Ascending aorta (tissue), 2 donors: Measurements from ENCODE around the gene DHX35. TPM values are rescaled to one million over a fixed set of nuclear protein-coding genes. Genes with fewer than 3 reads are reported as not detected.

Experiments
- DNase-seq, 2 donors: peaks; one replicate each; pipeline ENCODE4 v3.0.0-alpha.2; 2019; ENCODE audit warnings: low spot score in 2 of 2
- H3K27ac ChIP-seq, 2 donors: fragments of 200-600 bp; sonication (generic); one replicate each; pipeline ENCODE4 v1.5.1; 2016 to 2017; ENCODE audit warnings: mild to moderate bottlenecking in 1 of 2
- H3K27me3 ChIP-seq: fragments of 200-600 bp; sonication (generic); one replicate; pipeline ENCODE4 v1.5.1; 2017
- H3K36me3 ChIP-seq, 2 donors: fragments of 200-600 bp; sonication (generic); one replicate each; pipeline ENCODE4 v1.5.1; 2016
- H3K4me1 ChIP-seq, 2 donors: fragments of 200-600 bp; sonication (generic); one replicate each; pipeline ENCODE4 v1.5.1; 2016 to 2017; ENCODE audit warnings: mild to moderate bottlenecking in 1 of 2
- H3K4me3 ChIP-seq, 2 donors: fragments of 200-600 bp; sonication (generic); one replicate each; pipeline ENCODE4 v1.5.1; 2016 to 2017; ENCODE audit warnings: mild to moderate bottlenecking in 1 of 2
- H3K9me3 ChIP-seq, 2 donors: fragments of 200-600 bp; sonication (generic); one replicate each; pipeline ENCODE4 v1.5.1; 2016
- intact Hi-C: fragments of 100-400 bp; cut with DNase I; formaldehyde crosslinking; loops from one replicate; pipeline ENCODE4 v1.15.1; 2023
- total RNA-seq: library from RNA; depleted of rRNA; stranded (reverse); fragments of >200 nt; gene quantifications from one replicate; pipeline ENCODE4 v1.1.0, GENCODE V29; 2016
- TF ChIP-seq, protein P1 (sequence below), 3 experiments: fragments of 200-600 bp in 2 of 3; fragments of 450-650 bp in 1 of 3; sonication (generic) in 2 of 3; IDR thresholded peaks; one replicate each; pipeline ENCODE4 v1.5.1; 2016 to 2019; ENCODE audit warnings: antibody characterized with exemption in 3 of 3, mild to moderate bottlenecking in 1 of 3, moderate library complexity in 1 of 3

The DHX35 gene
- total RNA-seq, 1 donor from 2014 or later, result 35.3 TPM

DNA sequence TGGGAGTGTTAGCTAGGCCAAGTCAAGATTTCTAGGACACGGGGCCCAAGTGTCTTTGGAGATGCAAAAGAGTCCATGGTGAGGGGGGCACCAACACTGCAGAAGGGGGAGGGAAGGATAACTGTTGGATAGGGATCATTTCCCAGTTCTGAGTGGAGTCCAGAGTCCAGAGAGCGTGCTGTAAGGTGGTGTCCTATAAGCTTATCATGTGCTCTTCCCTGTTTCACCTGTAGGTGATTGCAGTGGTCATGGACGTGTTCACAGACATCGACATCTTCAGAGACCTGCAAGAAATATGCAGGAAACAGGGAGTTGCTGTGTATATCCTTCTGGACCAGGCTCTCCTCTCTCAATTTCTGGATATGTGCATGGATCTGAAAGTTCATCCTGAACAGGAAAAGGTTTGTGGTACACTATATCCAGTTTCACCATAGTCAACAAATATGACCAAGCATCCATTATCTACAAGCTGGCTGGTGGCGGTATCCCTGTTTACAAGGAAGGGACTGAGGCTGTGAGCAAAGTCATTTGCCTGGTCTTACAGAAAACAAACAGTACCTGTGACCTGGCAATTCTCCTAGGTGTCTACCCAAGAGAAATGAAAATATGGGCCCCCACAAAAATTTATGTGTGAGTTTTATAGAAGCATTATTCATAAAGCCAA is 20.3 kb upstream of the DHX35 start:
- H3K4me1 ChIP-seq, result no peaks in the 10 kb centered on the region
- H3K27ac ChIP-seq, result no peak overlapping the region
- no peaks in the 10 kb centered on the region for H3K27me3 ChIP-seq
- intact Hi-C loops, result no loop called here
- no peak for DNase-seq
- H3K4me3 ChIP-seq, result no peak overlapping the region
- no peaks in the 10 kb centered on the region for H3K36me3 ChIP-seq
- H3K9me3 ChIP-seq, result no peaks in the 10 kb centered on the region
- TF ChIP-seq, protein P1, sequence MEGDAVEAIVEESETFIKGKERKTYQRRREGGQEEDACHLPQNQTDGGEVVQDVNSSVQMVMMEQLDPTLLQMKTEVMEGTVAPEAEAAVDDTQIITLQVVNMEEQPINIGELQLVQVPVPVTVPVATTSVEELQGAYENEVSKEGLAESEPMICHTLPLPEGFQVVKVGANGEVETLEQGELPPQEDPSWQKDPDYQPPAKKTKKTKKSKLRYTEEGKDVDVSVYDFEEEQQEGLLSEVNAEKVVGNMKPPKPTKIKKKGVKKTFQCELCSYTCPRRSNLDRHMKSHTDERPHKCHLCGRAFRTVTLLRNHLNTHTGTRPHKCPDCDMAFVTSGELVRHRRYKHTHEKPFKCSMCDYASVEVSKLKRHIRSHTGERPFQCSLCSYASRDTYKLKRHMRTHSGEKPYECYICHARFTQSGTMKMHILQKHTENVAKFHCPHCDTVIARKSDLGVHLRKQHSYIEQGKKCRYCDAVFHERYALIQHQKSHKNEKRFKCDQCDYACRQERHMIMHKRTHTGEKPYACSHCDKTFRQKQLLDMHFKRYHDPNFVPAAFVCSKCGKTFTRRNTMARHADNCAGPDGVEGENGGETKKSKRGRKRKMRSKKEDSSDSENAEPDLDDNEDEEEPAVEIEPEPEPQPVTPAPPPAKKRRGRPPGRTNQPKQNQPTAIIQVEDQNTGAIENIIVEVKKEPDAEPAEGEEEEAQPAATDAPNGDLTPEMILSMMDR (IDR thresholded peaks at IDR 0.05), result no peak

DNA sequence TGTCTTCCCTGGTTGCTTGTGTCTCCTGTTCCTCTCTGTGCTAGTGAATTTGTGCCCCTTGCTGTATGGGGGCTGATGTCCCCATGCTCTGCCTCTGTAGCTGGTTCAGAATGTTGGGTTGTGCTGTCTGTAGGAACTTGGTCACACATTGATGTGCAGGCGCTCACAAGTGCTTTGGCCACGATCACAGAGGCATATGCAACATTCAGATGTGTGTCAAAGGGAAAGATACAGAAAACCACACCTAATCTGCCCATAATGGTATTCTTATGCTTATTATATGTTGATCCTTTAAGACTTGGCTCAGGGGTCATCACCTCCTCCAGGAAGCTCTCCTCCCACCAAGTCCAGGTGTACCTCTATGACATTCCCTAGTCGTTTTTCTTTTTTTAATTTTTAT is 17.1 kb upstream of the DHX35 start:
- no peak overlapping the region for H3K4me3 ChIP-seq
- no peaks in the 10 kb centered on the region for H3K4me1 ChIP-seq
- no peaks in the 10 kb centered on the region for H3K36me3 ChIP-seq
- H3K9me3 ChIP-seq, result no peaks in the 10 kb centered on the region
- no peak overlapping the region for H3K27ac ChIP-seq
- no peaks in the 10 kb centered on the region for H3K27me3 ChIP-seq
- TF ChIP-seq, protein P1 (IDR thresholded peaks at IDR 0.05), result no peak
- no peak for DNase-seq
- intact Hi-C loops, result no loop called here

DNA sequence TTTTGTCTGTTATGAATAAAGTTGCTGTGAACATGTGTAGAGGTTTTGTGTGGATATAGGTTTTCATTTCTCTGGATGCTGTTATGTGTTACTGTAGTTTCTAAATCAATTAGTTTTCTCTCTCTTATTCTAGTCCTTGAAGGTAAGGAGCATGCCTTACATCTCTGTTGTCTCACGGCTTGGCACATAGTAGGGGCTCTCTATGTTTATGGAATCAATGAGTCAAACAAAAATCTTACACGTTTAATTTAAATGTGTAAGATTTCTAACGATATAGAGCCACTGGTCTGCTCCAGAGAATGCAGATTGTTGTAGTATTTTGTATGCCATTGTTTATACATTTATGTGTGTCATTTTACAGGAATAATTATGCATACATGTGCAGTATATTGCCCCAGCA is 15.3 kb upstream of the DHX35 start:
- Histone ChIP-seq H3K4me1 (no peaks in the 10 kb centered on the region), H3K27me3 (no peaks in the 10 kb centered on the region), H3K4me3 (no peak overlapping the region), H3K36me3 (no peaks in the 10 kb centered on the region), H3K27ac (no peak overlapping the region), H3K9me3 (no peaks in the 10 kb centered on the region)
- no peak for DNase-seq
- TF ChIP-seq, protein P1 (IDR thresholded peaks at IDR 0.05), result no peak
- intact Hi-C loops, result no loop called here

DNA sequence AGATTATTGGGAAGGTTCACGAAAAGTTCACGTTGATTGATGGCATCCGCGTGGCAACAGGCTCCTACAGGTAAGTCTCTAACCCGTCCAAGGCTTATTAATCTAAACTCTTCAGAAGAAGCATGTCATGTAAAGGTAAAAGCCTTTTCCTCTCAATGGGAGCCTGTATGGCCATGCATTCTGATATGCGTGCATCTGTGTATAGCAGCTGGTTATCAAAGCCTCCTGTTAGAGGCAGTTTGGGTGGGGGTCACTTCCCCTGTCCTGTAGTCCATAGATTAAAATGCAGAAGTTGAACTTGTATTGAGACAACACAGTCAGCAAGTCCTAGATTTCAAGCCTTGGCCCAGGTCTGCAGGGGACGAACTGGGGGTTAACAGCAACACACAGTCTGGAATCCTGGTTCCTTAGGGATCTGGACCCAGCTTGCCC is 14.2 kb upstream of the DHX35 start:
- H3K4me1 ChIP-seq, result no peaks in the 10 kb centered on the region
- H3K27me3 ChIP-seq, result no peaks in the 10 kb centered on the region
- intact Hi-C loops, result no loop called here
- DNase-seq, result no peak
- no peaks in the 10 kb centered on the region for H3K36me3 ChIP-seq
- no peak overlapping the region for H3K4me3 ChIP-seq
- H3K27ac ChIP-seq, result no peak overlapping the region
- TF ChIP-seq, protein P1 (IDR thresholded peaks at IDR 0.05), result no peak
- H3K9me3 ChIP-seq, result no peaks in the 10 kb centered on the region

DNA sequence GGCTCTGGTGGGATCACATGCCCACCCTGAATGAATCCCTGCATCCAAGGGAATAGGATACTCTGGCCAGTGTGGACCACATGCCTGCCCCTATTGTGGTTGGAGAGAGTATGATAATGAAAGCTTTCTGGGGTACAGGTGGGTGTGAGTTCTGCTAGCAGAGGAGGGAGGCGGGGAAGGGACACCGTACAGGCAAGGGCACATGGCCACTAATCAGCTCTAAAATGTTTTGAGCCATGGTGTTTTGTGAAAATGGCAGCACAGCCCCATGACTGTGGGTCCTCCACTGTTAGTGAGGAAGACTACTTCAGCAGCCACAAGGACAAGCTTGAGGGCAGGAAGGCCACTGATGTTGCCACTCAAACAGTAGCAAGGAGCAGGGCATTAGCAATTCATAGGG is 11.9 kb upstream of the DHX35 start:
- TF ChIP-seq, protein P1 (IDR thresholded peaks at IDR 0.05), result no peak
- no peaks in the 10 kb centered on the region for H3K27me3 ChIP-seq
- DNase-seq, result no peak
- no peaks in the 10 kb centered on the region for H3K4me1 ChIP-seq
- H3K4me3 ChIP-seq, result no peak overlapping the region
- H3K9me3 ChIP-seq, result no peaks in the 10 kb centered on the region
- H3K36me3 ChIP-seq, result no peaks in the 10 kb centered on the region
- intact Hi-C loops, result no loop called here
- H3K27ac ChIP-seq, result no peak overlapping the region

DNA sequence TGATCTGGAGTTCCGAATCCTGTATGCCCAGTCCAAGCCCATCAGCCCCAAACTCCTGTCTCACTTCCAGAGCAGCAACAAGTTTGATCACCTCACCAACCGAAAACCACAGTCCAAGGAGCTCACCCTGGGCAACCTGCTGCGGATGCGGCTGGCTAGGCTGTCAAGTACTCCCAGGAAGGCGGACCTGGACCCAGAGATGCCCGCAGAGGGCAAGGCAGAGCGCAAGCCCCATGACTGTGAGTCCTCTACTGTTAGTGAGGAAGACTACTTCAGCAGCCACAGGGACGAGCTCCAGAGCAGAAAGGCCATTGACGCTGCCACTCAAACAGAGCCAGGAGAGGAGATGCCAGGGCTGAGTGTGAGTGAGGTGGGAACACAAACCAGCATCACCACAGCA is 10.5 kb upstream of the DHX35 start:
- Histone ChIP-seq H3K4me3 (no peak overlapping the region), H3K4me1 (no peaks in the 10 kb centered on the region), H3K36me3 (no peaks in the 10 kb centered on the region), H3K9me3 (no peaks in the 10 kb centered on the region), H3K27ac (no peak overlapping the region), H3K27me3 (no peaks in the 10 kb centered on the region)
- DNase-seq, result no peak
- intact Hi-C loops, result no loop called here
- TF ChIP-seq, protein P1 (IDR thresholded peaks at IDR 0.05), result no peak
